T-helper 2 cell treated with Interferon-gamma antibody and Interleukin-4, amounts not matched to agents 5 μg/mL and 100 μg/mL, for 36 hours (primary cell): ENCODE results near the gene POLR3B.
A peak's percentile ranks its signal among the peaks of the same experiment; 100 is the strongest.

ENCODE experiments used
- DNase-seq: peaks from one replicate; pipeline ENCODE4 v3.0.0; 2021; ENCODE audit warnings: low spot score
- H3K27ac Mint-ChIP-seq: one replicate; pipeline ENCODE4 v1.8.0; 2021; ENCODE audit warnings: mild to moderate bottlenecking, mixed read lengths
- H3K27me3 Mint-ChIP-seq: one replicate; pipeline ENCODE4 v1.8.0; 2021; ENCODE audit warnings: low read depth, mixed read lengths
- H3K36me3 Mint-ChIP-seq: one replicate; pipeline ENCODE4 v1.8.0; 2021; ENCODE audit warnings: low read depth, mixed read lengths
- H3K4me1 Mint-ChIP-seq: one replicate; pipeline ENCODE4 v1.8.0; 2021; ENCODE audit warnings: low read depth, mixed read lengths
- H3K4me3 Mint-ChIP-seq: one replicate; pipeline ENCODE4 v1.8.0; 2022; ENCODE audit warnings: mild to moderate bottlenecking, moderate library complexity, mixed read lengths
- H3K9me3 Mint-ChIP-seq: one replicate; pipeline ENCODE4 v1.8.0; 2021; ENCODE audit warnings: mixed read lengths

The POLR3B gene

DNA sequence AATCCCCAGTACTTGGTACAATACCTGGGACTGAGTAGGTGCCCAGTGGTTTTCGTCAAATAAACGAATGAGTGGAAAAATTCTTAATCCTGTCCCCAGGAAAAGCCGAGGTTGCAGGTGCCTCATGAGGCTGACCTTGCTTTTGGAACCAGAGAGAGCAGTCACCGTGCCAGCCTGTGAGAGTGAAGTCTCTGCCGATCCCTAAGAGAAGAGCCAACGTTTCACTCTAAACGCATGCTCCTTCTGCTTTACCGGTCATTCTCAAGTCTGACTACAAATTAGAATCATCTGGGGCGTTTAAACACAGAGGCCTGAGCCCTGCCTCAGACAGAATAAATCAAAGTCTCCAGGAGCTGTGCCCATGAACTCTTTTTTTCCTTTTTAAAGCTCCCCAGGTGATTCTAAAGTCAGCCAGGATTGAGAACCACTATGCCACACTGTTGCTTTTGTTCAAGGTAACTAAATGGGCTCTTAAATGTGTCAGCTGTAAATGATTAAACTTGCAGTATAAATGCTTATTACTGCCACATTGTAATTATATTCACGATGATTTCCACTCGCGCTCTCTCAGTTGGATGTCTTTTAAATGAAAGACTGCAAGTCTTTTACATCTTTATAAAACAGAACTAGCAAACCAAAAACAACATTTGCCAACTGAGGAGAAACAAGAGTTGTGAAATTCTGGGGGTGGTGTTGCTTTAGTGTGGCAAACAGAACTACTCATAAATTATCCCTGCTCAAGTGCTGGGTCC, 28.1 kb upstream of the POLR3B start:
- no peak for DNase-seq
- no peaks in the 10 kb centered on the region for H3K4me1 Mint-ChIP-seq
- no peaks in the 10 kb centered on the region for H3K9me3 Mint-ChIP-seq
- no peaks in the 10 kb centered on the region for H3K27me3 Mint-ChIP-seq
- no peak overlapping the region for H3K4me3 Mint-ChIP-seq
- H3K27ac Mint-ChIP-seq, result no peak overlapping the region
- H3K36me3 Mint-ChIP-seq, result peaks cover 5% of the 10 kb centered on the region

DNA sequence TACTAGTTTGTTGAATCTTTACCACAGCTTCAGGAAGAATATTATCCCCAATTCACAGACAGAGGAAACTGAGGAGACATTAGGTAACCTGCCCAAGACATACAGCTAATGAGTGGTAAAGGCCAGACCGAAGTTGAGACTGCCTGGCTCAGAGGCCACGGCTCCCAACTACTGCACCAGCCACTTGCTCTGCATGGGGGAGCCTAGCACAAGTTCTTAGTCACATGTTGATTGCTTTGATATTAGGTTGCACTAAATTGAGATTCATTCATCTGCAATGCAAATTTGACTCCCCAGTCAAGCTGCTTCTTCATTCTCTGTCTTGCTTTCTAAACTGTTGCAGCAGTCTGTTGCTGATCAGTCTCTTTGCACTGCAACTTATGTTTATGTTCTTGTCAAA, 25.9 kb upstream of the POLR3B start:
- no peak for DNase-seq
- no peaks in the 10 kb centered on the region for H3K4me1 Mint-ChIP-seq
- H3K4me3 Mint-ChIP-seq, result no peak overlapping the region
- no peak overlapping the region for H3K27ac Mint-ChIP-seq
- H3K36me3 Mint-ChIP-seq, result no peaks in the 10 kb centered on the region
- H3K9me3 Mint-ChIP-seq, result no peaks in the 10 kb centered on the region
- H3K27me3 Mint-ChIP-seq, result no peaks in the 10 kb centered on the region

DNA sequence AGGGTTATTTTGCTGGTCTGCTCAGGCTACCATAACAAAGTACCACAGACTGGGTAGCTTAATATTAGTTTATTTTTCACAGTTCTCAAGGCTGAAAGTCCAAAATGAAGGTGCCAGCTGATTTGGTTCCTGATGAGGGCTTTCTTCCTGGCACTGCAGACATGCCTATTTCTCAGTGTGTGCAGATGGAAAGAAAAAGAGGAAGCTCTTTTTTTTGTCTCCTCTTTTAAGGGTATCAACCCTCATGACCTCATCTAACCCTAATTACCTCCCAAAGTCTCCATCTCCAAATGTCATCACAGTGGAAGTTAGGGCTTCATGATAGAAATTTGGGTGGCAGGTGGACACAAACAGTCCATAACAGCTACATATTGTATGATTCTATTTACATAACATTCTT, 25.0 kb upstream of the POLR3B start:
- no peak for DNase-seq
- no peaks in the 10 kb centered on the region for H3K27me3 Mint-ChIP-seq
- no peak overlapping the region for H3K4me3 Mint-ChIP-seq
- H3K9me3 Mint-ChIP-seq, result no peaks in the 10 kb centered on the region
- no peaks in the 10 kb centered on the region for H3K4me1 Mint-ChIP-seq
- H3K27ac Mint-ChIP-seq, result no peak overlapping the region
- no peaks in the 10 kb centered on the region for H3K36me3 Mint-ChIP-seq

DNA sequence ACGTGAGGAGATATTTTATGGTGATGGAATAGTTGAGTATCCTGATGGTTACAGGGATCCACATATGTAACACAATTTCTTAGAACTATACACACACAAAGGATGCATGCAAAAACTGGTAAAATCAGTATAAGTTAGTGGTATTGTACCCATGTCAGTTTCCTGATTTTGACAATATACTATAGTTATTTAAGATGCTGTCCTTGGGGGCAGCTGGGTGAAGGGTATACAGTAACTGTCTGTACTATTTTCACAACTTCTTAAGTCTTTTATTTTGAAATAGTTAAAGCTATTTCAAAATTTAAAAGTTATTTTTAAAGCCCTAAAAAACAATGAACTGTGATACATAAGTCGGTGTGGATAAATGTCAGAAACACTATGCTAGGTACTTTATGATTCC, 24.5 kb upstream of the POLR3B start:
- H3K36me3 Mint-ChIP-seq, result no peaks in the 10 kb centered on the region
- no peaks in the 10 kb centered on the region for H3K27me3 Mint-ChIP-seq
- no peaks in the 10 kb centered on the region for H3K9me3 Mint-ChIP-seq
- no peak for DNase-seq
- H3K4me3 Mint-ChIP-seq, result no peak overlapping the region
- H3K27ac Mint-ChIP-seq, result no peak overlapping the region
- no peaks in the 10 kb centered on the region for H3K4me1 Mint-ChIP-seq

DNA sequence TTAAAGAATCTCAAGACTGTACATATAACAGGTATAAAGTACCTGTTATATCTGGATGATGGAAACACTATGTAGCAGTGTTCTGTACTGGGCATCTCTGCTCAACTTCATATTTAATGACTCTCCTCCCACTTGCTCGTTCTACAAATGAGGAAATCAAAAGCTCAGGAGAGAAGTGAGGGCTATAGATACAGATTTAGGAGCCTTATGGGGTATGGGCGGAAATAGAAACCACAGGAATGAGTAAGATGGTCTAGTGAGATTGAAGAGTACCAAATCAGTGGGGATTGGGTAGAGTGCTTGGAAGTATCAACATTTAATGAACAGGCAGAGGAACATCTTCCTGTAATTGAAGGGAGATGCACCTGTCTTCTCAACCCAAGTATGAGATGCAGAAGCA, 23.8 kb upstream of the POLR3B start:
- Mint-ChIP-seq H3K27ac (no peak overlapping the region), H3K9me3 (no peaks in the 10 kb centered on the region), H3K4me1 (no peaks in the 10 kb centered on the region), H3K4me3 (no peak overlapping the region), H3K27me3 (no peaks in the 10 kb centered on the region), H3K36me3 (no peaks in the 10 kb centered on the region)
- no peak for DNase-seq

DNA sequence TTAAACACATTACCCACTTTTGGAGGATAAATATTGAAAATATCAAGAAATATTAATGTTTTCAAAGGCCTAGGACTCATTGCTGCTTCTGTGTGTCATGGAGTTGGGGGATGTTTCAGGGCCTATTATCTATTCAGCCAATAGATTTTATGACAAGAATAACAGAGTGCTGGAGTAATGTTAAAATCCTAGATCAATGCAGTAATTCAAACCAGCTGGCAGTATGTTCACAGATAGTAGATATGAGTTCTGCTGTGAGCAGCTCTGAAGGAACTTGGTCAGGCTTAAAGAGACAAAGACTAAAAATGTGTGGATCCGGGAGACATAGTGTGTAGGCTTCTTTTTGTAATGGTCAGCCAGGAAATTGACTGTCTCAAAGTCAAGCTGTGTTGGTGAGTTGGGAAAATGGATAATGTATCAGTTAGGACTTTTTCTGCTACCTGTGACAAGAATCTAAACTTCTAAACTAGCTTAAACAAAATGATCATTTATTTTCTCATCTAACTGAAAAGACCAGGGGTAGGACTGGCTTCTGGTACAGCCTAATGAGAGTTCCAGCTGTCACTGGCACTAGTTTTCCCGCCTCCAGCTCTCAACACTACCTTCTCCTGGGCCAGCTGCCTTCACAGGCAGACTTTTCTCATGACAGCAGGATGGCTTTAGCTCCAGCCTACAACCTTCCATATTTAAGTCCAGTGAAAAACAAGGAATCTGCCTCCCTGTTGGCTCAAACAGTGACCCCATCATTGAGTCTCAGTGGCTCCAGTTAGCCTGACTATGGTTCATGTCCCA, 16.3 kb upstream of the POLR3B start:
- no peak overlapping the region for H3K27ac Mint-ChIP-seq

DNA sequence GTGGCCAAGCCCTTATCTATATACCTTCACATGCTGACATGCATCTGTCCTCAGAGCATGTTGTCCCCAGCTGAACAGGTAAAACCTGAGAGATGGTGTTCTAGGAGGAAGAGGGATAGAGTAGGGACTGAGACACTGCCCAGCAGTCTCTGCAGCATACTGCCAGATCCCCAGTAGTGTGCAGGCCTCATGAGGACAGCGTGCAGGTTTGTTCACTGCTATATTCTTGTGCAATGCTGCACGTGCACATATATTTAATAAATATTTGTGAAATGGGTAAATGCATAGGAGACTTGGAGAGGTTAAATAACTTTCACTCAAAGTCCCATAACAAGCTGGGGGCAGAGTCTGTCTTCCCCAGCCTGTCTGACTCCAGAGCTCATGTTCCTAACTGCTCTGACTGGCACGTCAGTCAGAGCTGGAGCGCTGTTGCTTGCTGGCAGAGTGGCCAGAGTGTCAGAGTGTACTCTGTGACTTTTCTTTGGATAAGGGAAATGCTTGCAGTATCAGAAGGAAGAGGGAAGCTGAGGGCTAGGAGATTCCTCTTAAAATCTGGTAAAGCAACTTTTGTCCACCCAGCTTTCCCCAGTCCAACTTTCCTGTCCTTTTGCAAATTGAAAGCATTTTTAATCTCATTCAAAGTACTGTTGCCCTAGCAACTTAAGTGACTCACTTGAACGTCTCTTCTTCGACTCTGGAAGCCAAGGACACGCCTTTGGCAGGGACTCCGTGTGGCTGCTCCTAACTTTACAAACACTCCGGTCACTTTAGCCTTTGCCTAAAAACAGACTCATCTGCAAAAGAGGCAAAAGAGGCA, 14.9 kb upstream of the POLR3B start:
- no peak for DNase-seq

More for the DNA sequence above, 16.3 kb upstream of the POLR3B start:
- Mint-ChIP-seq H3K4me1 (no peaks in the 10 kb centered on the region), H3K4me3 (no peak overlapping the region), H3K27me3 (no peaks in the 10 kb centered on the region), H3K9me3 (no peaks in the 10 kb centered on the region), H3K36me3 (no peaks in the 10 kb centered on the region)
- DNase-seq, result no peak

DNA sequence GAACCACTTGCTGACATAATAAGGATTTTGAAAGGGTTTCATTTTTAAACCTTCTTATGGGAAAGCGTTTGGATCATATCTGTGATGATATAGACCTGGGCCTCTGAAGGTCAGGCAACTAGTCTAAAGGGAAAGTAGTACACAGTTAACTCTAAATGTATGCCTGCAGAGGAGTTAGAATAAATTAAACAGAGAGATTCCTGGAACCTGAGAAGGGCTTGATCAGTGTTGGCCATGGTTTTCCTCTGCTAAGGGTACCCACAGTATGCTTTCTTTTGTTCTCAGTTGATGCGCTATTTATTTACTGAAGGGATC, 14.4 kb upstream of the POLR3B start:
- Mint-ChIP-seq H3K4me1 (no peaks in the 10 kb centered on the region), H3K36me3 (no peaks in the 10 kb centered on the region), H3K27me3 (no peaks in the 10 kb centered on the region), H3K9me3 (no peaks in the 10 kb centered on the region), H3K27ac (no peak overlapping the region), H3K4me3 (no peak overlapping the region)
- DNase-seq, result no peak

More for the DNA sequence above, 14.9 kb upstream of the POLR3B start:
- H3K27me3 Mint-ChIP-seq, result no peaks in the 10 kb centered on the region
- H3K36me3 Mint-ChIP-seq, result no peaks in the 10 kb centered on the region
- H3K4me3 Mint-ChIP-seq, result no peak overlapping the region
- H3K4me1 Mint-ChIP-seq, result no peaks in the 10 kb centered on the region
- no peak overlapping the region for H3K27ac Mint-ChIP-seq
- no peaks in the 10 kb centered on the region for H3K9me3 Mint-ChIP-seq

DNA sequence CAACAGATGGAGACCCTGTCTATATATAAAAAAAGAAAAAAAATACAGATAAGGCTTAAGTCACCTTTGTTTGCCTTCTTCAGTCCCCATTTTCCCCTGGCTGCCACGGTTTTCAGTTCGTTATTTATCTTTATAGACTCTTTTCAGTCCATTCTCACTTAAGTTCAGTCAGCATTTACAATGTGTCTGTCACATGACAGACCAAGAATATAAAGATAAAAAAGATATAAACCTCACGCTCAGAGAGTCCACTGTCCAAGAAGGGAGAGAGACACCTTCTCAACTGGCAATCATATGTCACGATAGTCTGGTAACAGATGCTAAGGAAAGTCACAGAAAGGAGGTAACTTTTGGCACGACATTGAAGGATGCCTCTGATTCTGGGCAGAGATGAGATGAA, 13.4 kb upstream of the POLR3B start:
- Mint-ChIP-seq H3K27ac (no peak overlapping the region), H3K27me3 (no peaks in the 10 kb centered on the region), H3K4me1 (no peaks in the 10 kb centered on the region), H3K4me3 (no peak overlapping the region), H3K9me3 (no peaks in the 10 kb centered on the region), H3K36me3 (no peaks in the 10 kb centered on the region)
- DNase-seq, result no peak

DNA sequence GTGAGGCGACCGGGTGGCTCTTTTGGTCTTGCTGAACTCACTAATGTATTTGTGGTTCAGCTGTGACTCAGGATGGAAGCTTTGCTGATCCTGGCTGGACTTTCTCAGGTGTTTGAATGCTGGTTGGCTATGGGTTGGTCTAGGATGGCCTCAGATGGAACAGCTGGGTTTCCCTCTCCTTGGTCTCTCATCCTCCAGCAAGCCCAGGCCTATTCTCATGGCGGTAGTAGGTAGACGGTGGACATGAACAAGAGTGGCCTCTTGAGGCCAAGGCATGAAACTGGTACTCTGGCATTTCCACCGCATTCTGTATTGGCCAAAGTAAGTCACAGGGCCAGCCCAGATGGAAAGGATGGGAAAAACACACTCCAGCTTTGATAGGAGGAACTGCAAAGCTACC, 11.8 kb upstream of the POLR3B start:
- Mint-ChIP-seq H3K27ac (no peak overlapping the region), H3K9me3 (no peaks in the 10 kb centered on the region), H3K27me3 (peaks cover 5% of the 10 kb centered on the region), H3K36me3 (no peaks in the 10 kb centered on the region), H3K4me3 (no peak overlapping the region), H3K4me1 (no peaks in the 10 kb centered on the region)
- DNase-seq, result no peak

DNA sequence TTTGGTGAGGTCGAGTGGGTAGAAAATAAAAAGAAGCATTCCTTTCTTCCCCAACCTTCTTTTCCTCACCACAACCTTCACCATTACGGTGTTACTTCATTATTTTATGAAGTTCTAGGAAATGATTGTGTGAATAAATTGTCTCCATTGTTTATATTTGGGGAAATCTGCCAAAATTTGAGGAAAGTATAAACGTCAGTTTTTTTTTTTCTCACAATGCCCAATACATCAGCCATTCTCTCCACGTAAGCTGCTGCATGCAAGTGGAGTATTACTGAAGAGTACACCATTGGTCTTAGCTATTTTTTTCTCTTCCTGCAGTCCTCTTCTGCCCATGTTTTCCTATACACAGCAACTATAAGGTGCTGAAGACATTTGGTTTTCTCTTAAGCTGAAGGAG, 9.1 kb upstream of the POLR3B start:
- Mint-ChIP-seq H3K9me3 (no peaks in the 10 kb centered on the region), H3K27me3 (peaks cover 10% of the 10 kb centered on the region), H3K36me3 (no peaks in the 10 kb centered on the region), H3K27ac (no peak overlapping the region), H3K4me1 (no peaks in the 10 kb centered on the region), H3K4me3 (no peak overlapping the region)
- DNase-seq, result no peak

DNA sequence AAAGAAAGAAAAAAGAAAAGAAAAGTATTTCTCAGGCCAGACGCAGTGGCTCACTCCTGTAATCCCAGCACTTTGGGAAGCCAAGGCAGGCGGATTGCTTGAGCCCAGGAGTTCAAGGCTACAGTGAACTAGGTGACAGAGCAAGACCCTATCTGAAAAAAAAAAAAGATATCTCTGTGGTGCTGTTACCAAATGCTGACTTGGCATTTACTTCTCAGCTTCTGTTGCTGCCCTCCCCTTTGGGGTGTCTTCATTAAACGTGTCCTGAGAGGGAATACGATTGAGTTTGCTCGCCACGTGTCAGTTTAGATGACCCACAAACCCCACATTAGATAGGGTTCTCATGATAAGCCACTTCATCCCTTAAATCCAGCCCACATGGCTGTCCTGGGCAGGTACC, 4.4 kb upstream of the POLR3B start:
- Mint-ChIP-seq H3K27me3 (peaks cover 10% of the 10 kb centered on the region), H3K9me3 (no peaks in the 10 kb centered on the region), H3K36me3 (no peaks in the 10 kb centered on the region), H3K27ac (no peak overlapping the region), H3K4me1 (peaks cover 5% of the 10 kb centered on the region), H3K4me3 (no peak overlapping the region)
- no peak for DNase-seq

DNA sequence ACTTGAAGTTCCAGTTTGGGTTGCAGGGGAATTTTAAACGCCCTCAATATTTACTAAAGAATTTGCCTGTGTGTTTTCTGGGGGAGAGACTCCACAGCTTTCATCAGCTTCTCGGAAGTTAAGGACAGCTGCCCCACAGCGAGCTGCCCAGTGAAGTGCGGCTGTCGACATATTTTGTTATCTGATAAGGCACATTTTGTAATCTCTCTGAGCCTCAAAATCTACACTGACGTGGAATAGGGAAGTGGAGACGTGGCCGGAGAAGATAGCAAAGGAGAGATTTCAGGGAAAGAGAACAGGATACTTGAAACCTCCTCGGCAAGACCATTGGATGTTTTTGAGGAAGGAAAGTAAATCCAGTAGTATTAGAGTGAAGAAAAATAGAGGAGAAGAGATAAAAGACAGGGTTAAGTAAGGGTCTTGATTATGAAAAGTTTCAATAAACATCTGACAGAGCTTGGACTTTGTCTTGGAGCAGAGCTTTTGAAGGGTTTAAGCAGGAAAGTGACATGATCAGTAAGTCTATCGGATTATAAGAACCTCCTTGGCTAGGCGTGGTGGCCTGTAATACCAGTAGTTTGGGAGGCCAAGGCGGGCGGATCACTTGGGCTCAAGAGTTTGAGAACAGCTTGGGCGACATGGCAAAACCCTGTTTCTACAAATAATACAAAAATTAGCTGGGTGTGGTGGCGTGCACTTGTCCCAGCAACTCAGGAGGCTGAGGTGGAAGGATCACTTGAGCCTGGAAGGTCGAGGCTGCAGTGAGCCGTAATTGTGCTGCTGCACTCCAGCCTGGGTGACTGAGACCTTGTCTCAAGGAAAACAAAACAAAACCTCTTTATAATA, 1.1 kb downstream of the POLR3B start:
- Mint-ChIP-seq H3K9me3 (no peaks in the 10 kb centered on the region), H3K36me3 (no peaks in the 10 kb centered on the region), H3K4me1 (peaks cover 10% of the 10 kb centered on the region), H3K4me3 (peak overlapping the region; percentile 91), H3K27me3 (no peaks in the 10 kb centered on the region), H3K27ac (peak overlapping the region; percentile 88)
- no peak for DNase-seq
